Stromal cell of bone marrow (primary cell): Measurements from ENCODE around the gene BAHCC1.

ENCODE experiments used
- DNase-seq: peaks from one replicate; pipeline ENCODE4 v3.0.0-alpha.2; 2012; ENCODE audit warnings: low read depth

The BAHCC1 gene

DNA sequence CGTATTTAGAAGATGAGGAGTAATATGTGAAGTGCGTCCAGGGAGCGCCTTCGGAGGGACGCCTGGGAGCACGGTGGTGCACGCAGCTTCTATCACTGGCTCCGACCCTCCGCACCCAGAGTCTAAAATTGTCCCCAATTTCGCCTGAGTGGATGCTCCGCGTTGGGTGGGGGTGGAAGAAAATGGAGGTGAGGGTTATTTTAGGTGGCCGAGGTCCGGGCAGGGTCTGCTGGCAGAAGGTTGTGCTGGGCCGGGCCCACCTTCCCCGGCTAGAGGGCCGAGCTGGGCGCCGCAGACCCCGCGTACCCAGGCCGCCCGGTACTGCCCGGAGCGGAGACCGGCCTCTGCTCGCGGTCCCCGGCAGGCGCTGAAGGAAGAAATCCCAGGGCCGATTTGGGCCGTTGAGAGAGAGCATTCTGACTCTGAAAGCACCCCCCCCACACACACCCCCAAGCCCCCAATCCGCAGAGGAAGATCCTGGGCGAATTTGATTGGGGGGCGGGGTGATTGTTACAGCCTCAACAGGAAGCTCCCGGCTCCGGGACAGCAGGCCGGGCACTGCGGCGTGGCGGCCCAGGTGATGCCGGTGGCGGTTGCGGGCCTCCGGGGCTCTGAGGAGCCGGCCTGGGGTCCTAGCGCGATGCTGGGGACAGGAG lies 3.0 kb downstream of the BAHCC1 start:
- no peak for DNase-seq

GRCh38 chr17:81398832-81399411 lies 3.7 kb downstream of the BAHCC1 start:
- no peak for DNase-seq

- no peak for DNase-seq
These were observed 4.4 kb downstream of the BAHCC1 start for GRCh38 chr17:81399481-81400153.

- no peak for DNase-seq
These were observed 5.1 kb downstream of the BAHCC1 start for GRCh38 chr17:81400154-81400977.

GRCh38 chr17:81400996-81401722 lies 5.9 kb downstream of the BAHCC1 start:
- DNase-seq, result no peak

DNA sequence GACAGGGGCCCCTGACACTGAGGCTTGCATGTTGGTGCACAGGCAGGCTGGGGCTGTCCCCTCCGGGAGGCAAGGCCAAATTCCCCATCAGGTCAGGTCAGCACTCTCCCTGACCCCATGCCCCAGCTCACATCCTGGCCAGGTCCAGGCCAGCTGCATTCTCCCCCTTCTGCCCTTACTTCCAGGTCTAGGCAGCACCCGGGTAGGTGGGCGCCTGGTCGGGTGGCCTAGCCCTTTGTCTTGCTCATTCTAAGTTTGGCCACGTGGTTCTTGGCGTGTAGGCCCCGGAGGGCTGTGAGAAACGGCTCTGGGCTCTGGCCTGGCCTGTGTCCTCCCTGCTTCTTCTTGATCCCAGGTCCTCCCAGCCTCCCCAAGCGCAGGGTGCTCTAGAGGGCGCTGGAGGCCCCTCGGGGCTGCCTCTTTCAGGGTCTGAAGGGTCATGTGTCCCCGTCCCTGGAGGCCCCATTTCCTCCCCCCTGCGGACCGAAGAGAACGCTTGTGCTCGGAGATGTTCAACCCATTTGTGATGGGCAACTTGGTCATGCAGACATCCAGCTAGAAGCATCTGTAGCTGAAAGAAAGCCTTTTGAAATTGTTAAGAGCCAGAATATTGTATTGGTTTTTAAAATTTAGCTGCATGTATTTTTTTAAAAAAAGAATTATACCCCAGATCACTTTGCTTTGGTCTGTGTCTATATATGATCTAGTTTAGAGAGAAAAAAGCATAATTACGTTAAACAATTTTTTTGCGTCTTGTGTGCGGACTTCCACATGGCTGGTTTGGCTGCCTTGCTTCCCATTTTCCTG lies 6.7 kb downstream of the BAHCC1 start:
- DNase-seq, result no peak

DNA sequence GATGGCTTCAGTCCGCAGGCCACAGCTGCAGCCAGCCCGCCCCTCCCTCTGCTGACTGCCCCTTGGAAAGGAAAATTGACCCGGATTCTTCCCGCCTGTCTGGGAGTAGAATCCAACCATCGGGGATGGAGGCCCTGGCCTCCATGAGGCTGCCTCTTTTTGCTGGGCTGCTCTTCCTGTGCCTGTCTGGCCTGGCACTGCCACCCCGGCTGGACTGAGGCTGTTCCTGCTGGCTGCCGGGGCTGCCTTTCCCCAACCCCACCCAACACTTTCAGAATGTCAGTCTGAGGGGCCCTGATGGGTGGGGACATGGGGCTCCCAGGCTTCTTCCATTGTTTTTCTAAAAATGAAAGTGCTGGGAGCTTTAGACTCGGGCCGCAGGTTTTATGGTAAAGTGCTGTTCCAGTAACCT lies 7.3 kb downstream of the BAHCC1 start:
- DNase-seq, result no peak

GRCh38 chr17:81402981-81403467 lies 7.8 kb downstream of the BAHCC1 start:
- DNase-seq, result no peak

DNA sequence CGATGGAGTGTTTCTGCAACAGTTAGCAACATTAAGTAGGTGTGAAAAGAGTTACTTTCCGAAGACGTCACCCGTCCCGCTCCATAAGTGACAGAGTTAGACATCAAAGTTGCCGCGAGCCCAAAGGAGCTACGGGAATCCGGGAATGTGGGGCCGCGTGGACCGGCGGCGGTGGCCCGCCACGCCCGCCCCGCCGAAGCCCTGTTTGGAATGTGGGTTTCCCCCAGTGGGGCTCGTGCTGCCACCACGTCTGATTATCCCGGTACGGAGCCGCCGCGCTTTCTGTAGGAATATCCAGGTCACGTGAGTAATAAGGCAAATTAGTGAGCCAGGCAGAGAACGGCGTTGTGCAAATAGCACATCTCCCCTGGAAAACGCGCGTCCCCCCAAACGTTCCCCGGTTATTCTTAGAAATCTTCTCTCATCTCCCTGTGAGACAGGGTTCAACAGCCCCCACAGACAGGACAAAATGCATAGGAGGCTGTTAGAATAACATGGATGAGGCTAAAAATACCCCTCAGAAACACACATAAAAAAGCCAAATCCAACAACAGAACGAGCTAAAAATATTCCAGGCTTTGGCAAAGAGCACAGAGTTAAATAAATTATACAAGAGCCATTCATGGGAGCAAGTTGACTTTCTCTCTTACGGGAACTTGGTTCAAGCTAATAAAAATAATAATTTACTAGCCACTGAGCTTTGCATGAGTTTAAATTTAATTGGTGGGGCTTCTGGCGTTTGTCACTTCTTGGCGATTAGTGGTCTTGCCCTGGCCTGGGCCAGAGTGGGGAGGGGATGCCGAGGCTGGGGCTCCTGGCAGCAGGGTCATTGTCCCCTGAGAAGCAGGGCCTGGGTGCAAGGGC lies 8.6 kb downstream of the BAHCC1 start:
- no peak for DNase-seq

DNA sequence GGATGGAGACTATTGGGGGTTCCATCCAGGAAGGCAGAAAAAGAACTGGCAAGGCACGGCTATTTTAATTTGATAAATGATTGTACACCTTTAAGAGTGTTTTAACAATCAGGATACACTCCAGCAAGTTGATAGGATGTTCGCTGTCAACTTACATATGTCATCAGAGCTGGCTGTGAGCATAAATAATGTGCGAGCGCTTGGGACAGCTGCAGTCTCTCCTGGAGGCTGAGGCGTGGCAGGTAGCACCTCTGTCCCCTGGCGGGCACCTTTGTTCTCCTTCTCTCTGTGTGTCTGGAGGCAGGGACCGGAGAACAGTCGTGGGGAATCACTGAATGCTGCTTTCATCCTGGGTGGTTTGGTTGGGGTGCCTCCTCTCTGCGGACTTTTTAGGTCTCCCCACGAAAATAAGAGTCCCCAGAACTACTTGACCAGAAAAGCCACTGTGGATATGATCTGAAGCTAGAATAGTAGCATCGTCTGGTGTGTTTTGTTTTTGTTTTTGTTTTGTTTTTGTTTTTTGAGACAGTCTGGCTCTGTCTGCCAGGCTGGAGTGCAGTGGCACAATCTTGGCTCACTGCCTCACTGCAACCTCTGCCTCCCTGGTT lies 9.4 kb downstream of the BAHCC1 start:
- DNase-seq, result no peak

DNA sequence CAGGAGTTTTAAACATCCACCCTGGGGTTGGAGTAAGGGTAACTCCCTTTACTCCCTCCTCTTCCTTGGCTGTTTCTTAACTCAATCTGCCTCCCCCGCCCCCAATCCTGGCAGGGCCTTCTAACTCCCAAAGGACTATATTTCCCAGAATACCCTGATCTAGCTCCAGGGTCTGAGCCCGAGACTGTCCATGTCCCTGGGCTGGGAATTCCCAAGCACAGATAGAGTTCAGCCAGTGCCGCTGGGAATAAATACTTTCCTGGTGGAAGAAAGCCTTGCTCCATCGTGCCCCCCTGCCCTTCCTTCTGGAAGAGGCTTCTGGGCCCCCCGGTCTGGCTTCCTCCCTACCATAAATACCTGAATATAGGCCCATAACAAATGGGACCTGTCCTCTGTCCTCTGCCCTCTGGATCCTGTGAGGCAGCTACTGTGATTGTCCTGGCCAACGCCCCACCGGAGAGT lies 10.2 kb downstream of the BAHCC1 start:
- DNase-seq, result peak; percentile 60

DNA sequence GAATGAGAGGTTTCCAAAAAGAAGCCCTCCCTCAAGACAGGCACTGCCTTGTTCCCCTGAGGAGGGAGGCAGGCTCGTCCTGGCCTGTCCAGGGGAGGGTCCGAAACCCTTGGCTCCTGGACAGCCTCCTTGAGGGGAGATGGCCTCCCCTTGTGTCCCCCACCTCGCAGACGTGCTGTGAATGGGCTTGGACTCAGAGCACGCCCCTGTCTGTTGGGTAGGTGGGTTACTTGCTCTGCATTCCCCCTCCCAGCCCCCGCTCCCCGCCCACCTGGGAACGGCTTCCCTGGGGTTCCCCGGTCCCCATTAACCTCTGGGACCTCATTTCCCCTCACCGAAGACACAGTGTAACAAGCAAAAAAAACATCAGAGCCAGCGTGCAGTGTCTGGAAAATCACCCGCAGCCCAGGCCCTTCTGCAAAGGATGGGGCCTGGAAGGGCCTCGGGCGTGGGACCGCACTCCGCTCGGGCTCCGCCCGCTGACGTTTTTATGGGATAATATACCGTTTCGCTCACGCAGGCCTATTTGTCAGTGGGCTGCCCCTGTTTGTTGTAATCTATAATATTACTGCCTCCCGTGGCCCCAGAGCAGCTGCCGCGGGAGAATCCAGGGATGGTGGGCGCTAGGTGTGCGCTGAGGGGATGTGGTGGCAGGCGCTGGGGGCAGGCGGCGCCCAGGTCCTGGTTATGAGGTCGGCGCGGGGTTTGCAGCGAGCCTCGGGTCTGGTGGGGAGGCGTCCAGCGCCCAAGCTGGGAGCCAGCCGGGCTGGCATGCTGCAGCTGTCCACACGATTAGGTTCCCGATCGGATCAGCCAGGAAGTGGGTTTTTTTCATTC lies 11.1 kb downstream of the BAHCC1 start:
- DNase-seq, result no peak

- no peak for DNase-seq
These were observed 12.8 kb downstream of the BAHCC1 start for GRCh38 chr17:81408049-81408448.

DNA sequence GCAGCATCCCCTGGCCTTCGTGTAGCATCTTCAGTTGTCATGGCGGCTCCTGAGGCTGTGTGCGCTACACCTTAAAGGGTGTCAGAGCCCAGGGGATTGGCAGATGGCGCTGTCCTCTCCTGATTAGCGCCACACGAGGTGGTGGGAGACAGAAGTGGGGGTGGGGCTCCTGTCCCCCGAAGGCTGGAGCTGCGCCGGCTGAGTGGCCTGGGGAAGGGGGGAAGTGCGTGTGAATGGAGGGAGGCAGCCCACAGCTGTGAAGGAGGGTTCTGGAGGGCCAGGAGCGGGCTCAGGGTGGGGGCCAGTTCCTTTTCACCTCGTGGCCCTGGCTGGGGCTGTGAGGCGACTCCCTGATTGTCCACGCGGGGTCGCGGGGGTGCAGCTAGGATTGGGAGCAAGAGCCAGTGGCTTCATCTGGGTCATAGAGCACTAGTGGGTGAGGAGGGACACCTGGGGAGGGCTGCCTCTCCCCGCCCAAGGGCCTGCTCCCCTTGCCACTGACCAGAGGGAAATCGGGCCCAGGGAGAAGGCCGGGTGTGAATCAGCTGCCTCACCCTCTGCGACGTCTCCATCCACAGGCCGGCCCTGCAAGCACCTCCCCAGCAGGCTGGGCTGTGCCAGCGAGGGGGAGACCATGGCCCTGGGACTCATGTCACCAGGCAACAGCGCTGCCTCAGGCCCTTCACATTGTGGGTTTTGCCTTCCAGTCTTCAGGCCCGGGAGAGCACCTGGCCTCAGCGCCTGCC lies 14.1 kb downstream of the BAHCC1 start:
- DNase-seq, result no peak

GRCh38 chr17:81410852-81411251 lies 15.6 kb downstream of the BAHCC1 start:
- no peak for DNase-seq

DNA sequence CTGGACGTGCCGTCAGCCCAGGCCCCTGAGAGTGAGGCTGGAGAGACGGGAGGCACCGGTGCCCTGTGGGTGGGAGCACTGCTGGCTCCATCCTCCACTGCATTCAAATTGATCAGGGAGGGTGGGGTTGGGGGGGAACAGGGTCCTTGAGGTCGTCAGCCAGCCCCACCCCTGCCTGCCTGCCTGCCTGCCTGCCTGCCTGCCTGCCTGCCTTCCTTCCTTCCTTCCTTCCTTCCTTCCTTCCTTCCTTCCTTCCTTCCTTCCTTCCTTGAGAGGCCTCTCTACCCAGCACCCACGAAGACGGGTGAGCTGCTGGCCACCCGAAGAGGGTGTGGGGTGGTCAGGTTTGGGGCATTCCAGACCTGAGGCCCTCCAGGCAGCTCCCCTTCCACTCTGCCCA lies 16.0 kb downstream of the BAHCC1 start:
- DNase-seq, result no peak

- DNase-seq, result no peak
These were observed 17.3 kb downstream of the BAHCC1 start for GRCh38 chr17:81412490-81413093.
